ENCODE data around the gene MAP3K6. TPM values are rescaled to one million over a fixed set of nuclear protein-coding genes. Genes with fewer than 3 reads are reported as not detected.

MAP3K6 gene
- total RNA-seq, 3 donors from 2014 or later = 18.5 to 38.5 (median 28.5) TPM

DNA sequence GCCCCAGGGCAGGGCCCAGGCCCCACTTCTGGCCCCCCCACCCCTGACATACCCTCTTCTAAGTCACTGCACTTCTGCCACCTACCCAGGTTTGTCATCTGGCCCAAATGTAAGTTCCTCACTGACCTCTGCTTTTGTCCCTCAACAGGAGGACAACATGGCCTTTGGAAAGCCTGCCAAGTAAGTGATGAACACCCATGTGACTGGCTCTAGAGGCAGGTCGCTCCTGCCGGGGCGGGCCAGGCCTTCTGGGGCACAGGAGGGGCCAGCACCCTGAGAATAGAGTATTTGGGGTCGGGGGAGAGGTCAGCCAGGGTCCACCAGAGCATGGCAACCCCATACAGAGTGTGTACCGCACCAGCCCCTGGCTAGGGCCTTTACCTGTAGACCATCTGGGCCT, 34.8 kb downstream of the MAP3K6 start:
- H3K36me3 ChIP-seq (ENCODE audit: low read depth) = no peaks in the 10 kb centered on the region
- no peak overlapping the region for H3K4me3 ChIP-seq
- TF ChIP-seq, protein P1, sequence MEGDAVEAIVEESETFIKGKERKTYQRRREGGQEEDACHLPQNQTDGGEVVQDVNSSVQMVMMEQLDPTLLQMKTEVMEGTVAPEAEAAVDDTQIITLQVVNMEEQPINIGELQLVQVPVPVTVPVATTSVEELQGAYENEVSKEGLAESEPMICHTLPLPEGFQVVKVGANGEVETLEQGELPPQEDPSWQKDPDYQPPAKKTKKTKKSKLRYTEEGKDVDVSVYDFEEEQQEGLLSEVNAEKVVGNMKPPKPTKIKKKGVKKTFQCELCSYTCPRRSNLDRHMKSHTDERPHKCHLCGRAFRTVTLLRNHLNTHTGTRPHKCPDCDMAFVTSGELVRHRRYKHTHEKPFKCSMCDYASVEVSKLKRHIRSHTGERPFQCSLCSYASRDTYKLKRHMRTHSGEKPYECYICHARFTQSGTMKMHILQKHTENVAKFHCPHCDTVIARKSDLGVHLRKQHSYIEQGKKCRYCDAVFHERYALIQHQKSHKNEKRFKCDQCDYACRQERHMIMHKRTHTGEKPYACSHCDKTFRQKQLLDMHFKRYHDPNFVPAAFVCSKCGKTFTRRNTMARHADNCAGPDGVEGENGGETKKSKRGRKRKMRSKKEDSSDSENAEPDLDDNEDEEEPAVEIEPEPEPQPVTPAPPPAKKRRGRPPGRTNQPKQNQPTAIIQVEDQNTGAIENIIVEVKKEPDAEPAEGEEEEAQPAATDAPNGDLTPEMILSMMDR (IDR thresholded peaks at IDR 0.05) = no peak
- no peaks in the 10 kb centered on the region for H3K4me1 ChIP-seq (ENCODE audit: low read depth)
- H3K9me3 ChIP-seq = no peaks in the 10 kb centered on the region
- DNase-seq (no peak), ATAC-seq (no peak)
- intact Hi-C loops (cut with DNase I, micrococcal nuclease) = no loop called here

DNA sequence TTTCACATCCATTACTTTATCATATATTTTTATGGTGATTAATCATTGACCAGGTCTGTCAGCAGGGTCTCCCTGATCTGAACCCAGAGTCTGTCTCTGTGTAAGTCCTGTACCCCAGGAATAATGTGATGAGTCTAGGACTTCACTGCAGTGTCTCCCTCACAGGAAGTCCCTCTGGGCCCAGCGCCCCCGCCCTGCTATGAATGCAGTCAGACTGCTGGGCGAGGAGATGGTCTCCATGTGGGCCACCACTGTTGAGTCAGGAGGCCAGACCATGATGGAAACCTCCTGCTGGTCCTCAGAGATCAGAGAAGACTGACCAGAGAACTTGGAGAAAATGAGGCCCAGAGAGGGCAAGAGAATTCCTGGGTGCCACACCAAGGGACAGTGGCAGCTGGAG, 35.3 kb downstream of the MAP3K6 start:
- Histone ChIP-seq H3K4me1 (ENCODE audit: low read depth) (no peaks in the 10 kb centered on the region), H3K9me3 (no peaks in the 10 kb centered on the region), H3K4me3 (no peak overlapping the region), H3K36me3 (ENCODE audit: low read depth) (no peaks in the 10 kb centered on the region)
- TF ChIP-seq, protein P1 (IDR thresholded peaks at IDR 0.05) = no peak
- DNase-seq = no peak
- intact Hi-C loops (cut with DNase I, micrococcal nuclease) = no loop called here
- ATAC-seq = no peak

- intact Hi-C loops (cut with DNase I, micrococcal nuclease) = no loop called here
- no peaks in the 10 kb centered on the region for H3K4me1 ChIP-seq (ENCODE audit: low read depth)
- H3K36me3 ChIP-seq (ENCODE audit: low read depth) = no peaks in the 10 kb centered on the region
- TF ChIP-seq, protein P1 (IDR thresholded peaks at IDR 0.05) = no peak
- DNase-seq (peak in 1 of 3 donors; percentile 16), ATAC-seq (no peak)
- H3K4me3 ChIP-seq = no peak overlapping the region
- no peaks in the 10 kb centered on the region for H3K9me3 ChIP-seq
Observed at GRCh38 chr1:27330786-27331185, 36.0 kb downstream of the MAP3K6 start.

GRCh38 chr1:27327964-27328363, 38.8 kb downstream of the MAP3K6 start:
- no peak for DNase-seq
- ATAC-seq = no peak
- Histone ChIP-seq H3K36me3 (ENCODE audit: low read depth) (no peaks in the 10 kb centered on the region), H3K4me3 (no peak overlapping the region), H3K9me3 (no peaks in the 10 kb centered on the region), H3K4me1 (ENCODE audit: low read depth) (peaks cover 12% of the 10 kb centered on the region)
- TF ChIP-seq, protein P1 (IDR thresholded peaks at IDR 0.05) = no peak
- intact Hi-C loops (cut with DNase I, micrococcal nuclease) = no loop called here

GRCh38 chr1:27325286-27325685, 41.5 kb downstream of the MAP3K6 start:
- ATAC-seq (no peak), DNase-seq (no peak)
- Histone ChIP-seq H3K4me1 (ENCODE audit: low read depth) (peaks cover 20% of the 10 kb centered on the region), H3K9me3 (no peaks in the 10 kb centered on the region), H3K36me3 (ENCODE audit: low read depth) (no peaks in the 10 kb centered on the region), H3K4me3 (no peak overlapping the region)
- intact Hi-C loops (cut with DNase I, micrococcal nuclease) = no loop called here
- TF ChIP-seq, protein P1 (IDR thresholded peaks at IDR 0.05) = no peak

Data from mucosa of descending colon (tissue), 3 donors.